ENCODE results near the gene GLIS1. TPM values are rescaled to one million over a fixed set of nuclear protein-coding genes. Genes with fewer than 3 reads are reported as not detected.

GLIS1 gene
- total and polyA plus RNA-seq, 2 donors (not counting 3 experiments of a cell fraction or from before 2014, with no cell fraction given) = not detected

DNA sequence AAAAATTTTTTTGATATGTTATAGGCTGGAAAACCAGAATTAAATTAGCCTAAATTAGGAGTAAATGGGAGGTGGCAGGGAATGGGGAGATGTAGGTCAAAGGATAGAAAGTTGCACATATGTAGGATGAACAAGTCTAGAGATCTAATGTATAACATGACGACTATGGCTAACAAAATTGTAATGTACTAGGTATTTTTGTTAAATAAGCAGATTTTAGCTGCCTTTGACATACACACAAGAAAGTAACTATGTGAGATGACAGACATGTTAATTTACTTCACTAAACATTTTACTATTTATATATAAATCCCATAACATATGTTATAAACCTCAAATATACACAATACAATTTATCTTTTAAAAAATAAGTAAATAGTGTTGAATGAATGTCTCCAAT lies 30.2 kb upstream of the GLIS1 start:
- dilution Hi-C loops (cut with MboI; ENCODE audit: extremely low pct_ligation_motif_present, low sequenced_read_pairs) (no loop called here), intact Hi-C loops (cut with micrococcal nuclease) (no loop called here)
- FAIRE-seq (no peak), DNase-seq (ENCODE audit: low read depth, low spot score) (no peak)
- Histone ChIP-seq H3K4me3 (replicated peaks in 1 of 3; ENCODE audit: insufficient read depth in 1 of 3, low read depth in 1 of 3, low read length in 3 of 3) (no peak overlapping the region), H3K9me3 (replicated peaks; ENCODE audit: control insufficient read depth, insufficient read depth, low read length) (no peaks in the 10 kb centered on the region), H3K4me1 (ENCODE audit: control insufficient read depth, extremely low read depth, insufficient read depth, low read length) (peaks cover 28% of the 10 kb centered on the region), H2AFZ (ENCODE audit: low read depth, low read length) (no peak overlapping the region), H3K27me3 (ENCODE audit: control insufficient read depth in 2 of 2, insufficient read depth in 2 of 2, low read length in 2 of 2) (no peaks in the 10 kb centered on the region), H3K9me1 (replicated peaks; ENCODE audit: control insufficient read depth, extremely low read depth, insufficient read depth, low read length) (no peaks in the 10 kb centered on the region), H3K9ac (replicated peaks; ENCODE audit: extremely low read depth, insufficient read depth, low read length) (no peak overlapping the region), H3K27ac (ENCODE audit: insufficient read depth, low read depth, low read length) (no peak overlapping the region), H4K20me1 (replicated peaks; ENCODE audit: control insufficient read depth, extremely low read depth, insufficient read depth, low read length) (no peaks in the 10 kb centered on the region), H3K4me2 (ENCODE audit: insufficient read depth, low read length) (no peak overlapping the region), H3K36me3 (ENCODE audit: control insufficient read depth in 2 of 2, extremely low read depth in 1 of 2, insufficient read depth in 2 of 2, low read length in 2 of 2) (no peaks in the 10 kb centered on the region), H3K79me2 (ENCODE audit: control insufficient read depth, insufficient read depth, low read length) (no peaks in the 10 kb centered on the region)
- POLR2A ChIA-PET = no interaction called here
- TF ChIP-seq GATA2 (IDR thresholded peaks at IDR 0.05; ENCODE audit: insufficient read depth, insufficient read length, low read depth, low read length) (no peak), FOS (IDR thresholded peaks at IDR 0.05; ENCODE audit: borderline replicate concordance, insufficient read depth, low read length) (no peak), POLR2A (IDR thresholded peaks at IDR 0.05; ENCODE audit: low read depth, low read length) (no peak), CTCF (IDR thresholded peaks at IDR 0.05; ENCODE audit: extremely low read depth in 1 of 2, insufficient read depth in 1 of 2, low read depth in 1 of 2, low read length in 2 of 2) (no peak), EZH2 (IDR thresholded peaks at IDR 0.05; ENCODE audit: borderline replicate concordance, low read depth, low read length, severe bottlenecking) (no peak), MYC (IDR thresholded peaks at IDR 0.05; ENCODE audit: low read depth, low read length) (no peak), JUN (IDR thresholded peaks at IDR 0.05; ENCODE audit: borderline replicate concordance, insufficient read depth, insufficient read length, low read depth) (no peak), POLR2AphosphoS5 (IDR thresholded peaks at IDR 0.05; ENCODE audit: insufficient read depth, low read depth, low read length) (no peak)
- TF ChIP-seq, protein P1, sequence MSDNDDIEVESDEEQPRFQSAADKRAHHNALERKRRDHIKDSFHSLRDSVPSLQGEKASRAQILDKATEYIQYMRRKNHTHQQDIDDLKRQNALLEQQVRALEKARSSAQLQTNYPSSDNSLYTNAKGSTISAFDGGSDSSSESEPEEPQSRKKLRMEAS (IDR thresholded peaks at IDR 0.05; ENCODE audit: insufficient read depth, insufficient read length) = no peak
- no TSS peak for BruUV-seq (replicated peaks)
- CTCF ChIA-PET = no interaction called here
